Endothelial cell of umbilical vein (primary cell): ENCODE data around the gene COL8A1.

ENCODE experiments used
- EZH2 ChIP-seq: IDR thresholded peaks from 2 replicates; pipeline ENCODE4 v1.6.1; 2012; ENCODE audit warnings: borderline replicate concordance, low read depth, mild to moderate bottlenecking, moderate library complexity, low read length, inconsistent platforms; ENCODE audit not compliant: severe bottlenecking
- GATA2 ChIP-seq: IDR thresholded peaks from 2 replicates; pipeline ENCODE4 v1.7.0; 2011; ENCODE audit warnings: low read depth, mild to moderate bottlenecking, moderate library complexity, mixed read lengths, low read length; ENCODE audit not compliant: insufficient read length, insufficient read depth
- JUN ChIP-seq: IDR thresholded peaks from 2 replicates; pipeline ENCODE4 v1.6.1; 2011; ENCODE audit warnings: borderline replicate concordance, low read depth; ENCODE audit not compliant: insufficient read length, insufficient read depth
- POLR2A ChIP-seq: IDR thresholded peaks from 2 replicates; pipeline ENCODE4 v1.6.1; 2012; ENCODE audit warnings: low read depth, mild to moderate bottlenecking, control low read depth, low read length
- POLR2AphosphoS5 ChIP-seq: IDR thresholded peaks from 2 replicates; pipeline ENCODE4 v1.6.1; 2012; ENCODE audit warnings: low read depth, mild to moderate bottlenecking, control low read depth, low read length, moderate library complexity; ENCODE audit not compliant: insufficient read depth
- TF ChIP-seq, protein P1 (sequence below), 2 donors: IDR thresholded peaks; 1 replicate in 1 of 2; 2 replicates in 1 of 2; pipeline ENCODE4 v1.5.1; 2011; ENCODE audit warnings: low read length in 2 of 2, mild to moderate bottlenecking in 2 of 2, moderate library complexity in 2 of 2, control low read depth in 1 of 2, inconsistent platforms in 1 of 2, low read depth in 1 of 2; ENCODE audit not compliant: insufficient read depth in 1 of 2; ENCODE audit errors: extremely low read depth in 1 of 2
- TF ChIP-seq, protein P2 (sequence below): IDR thresholded peaks from 2 replicates; pipeline ENCODE4 v1.6.1; 2011; ENCODE audit not compliant: insufficient read depth, insufficient read length

DNA sequence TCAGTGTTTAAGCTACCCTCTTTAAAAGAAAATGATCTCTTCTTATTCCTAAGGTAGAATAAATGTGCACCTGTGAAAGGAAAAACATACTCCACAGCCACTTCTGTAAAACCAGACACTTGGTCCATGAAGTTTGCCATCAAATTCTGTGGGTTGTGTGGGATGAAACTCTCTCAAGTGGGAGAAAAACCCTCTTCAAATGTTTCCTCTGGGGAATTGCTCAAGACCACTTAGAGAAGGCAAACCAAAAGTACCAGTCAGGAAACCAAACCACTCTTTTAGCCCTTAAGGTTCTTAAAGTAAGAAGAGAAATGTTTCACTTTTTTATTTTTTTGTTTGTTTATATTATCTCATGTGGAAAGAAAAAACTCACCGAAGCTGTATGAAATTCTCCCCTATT is 1.2 kb downstream of the COL8A1 start:
- TF ChIP-seq POLR2AphosphoS5 = no peak
- no peak for TF ChIP-seq POLR2A
- TF ChIP-seq EZH2 = no peak
- TF ChIP-seq, protein P1, sequence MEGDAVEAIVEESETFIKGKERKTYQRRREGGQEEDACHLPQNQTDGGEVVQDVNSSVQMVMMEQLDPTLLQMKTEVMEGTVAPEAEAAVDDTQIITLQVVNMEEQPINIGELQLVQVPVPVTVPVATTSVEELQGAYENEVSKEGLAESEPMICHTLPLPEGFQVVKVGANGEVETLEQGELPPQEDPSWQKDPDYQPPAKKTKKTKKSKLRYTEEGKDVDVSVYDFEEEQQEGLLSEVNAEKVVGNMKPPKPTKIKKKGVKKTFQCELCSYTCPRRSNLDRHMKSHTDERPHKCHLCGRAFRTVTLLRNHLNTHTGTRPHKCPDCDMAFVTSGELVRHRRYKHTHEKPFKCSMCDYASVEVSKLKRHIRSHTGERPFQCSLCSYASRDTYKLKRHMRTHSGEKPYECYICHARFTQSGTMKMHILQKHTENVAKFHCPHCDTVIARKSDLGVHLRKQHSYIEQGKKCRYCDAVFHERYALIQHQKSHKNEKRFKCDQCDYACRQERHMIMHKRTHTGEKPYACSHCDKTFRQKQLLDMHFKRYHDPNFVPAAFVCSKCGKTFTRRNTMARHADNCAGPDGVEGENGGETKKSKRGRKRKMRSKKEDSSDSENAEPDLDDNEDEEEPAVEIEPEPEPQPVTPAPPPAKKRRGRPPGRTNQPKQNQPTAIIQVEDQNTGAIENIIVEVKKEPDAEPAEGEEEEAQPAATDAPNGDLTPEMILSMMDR (IDR thresholded peaks at IDR 0.05; ENCODE audit: extremely low read depth in 1 of 2, insufficient read depth in 1 of 2, low read depth in 1 of 2, low read length in 2 of 2) = no peak
- TF ChIP-seq JUN = no peak
- no peak for TF ChIP-seq GATA2
- TF ChIP-seq, protein P2, sequence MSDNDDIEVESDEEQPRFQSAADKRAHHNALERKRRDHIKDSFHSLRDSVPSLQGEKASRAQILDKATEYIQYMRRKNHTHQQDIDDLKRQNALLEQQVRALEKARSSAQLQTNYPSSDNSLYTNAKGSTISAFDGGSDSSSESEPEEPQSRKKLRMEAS = no peak
